C4-2B (cell line): Measurements from ENCODE around the gene UBXN11.

ENCODE experiments used
- CTCF ChIP-seq: fragments of 450-650 bp; conservative IDR thresholded peaks from 2 replicates; pipeline ENCODE4 v1.5.1; 2017; ENCODE audit warnings: mild to moderate bottlenecking
- ZFX ChIP-seq: fragments of 450-650 bp; IDR thresholded peaks from 2 replicates; pipeline ENCODE4 v1.6.1; 2017

GRCh38 chr1:26278303-26278702 lies 28.1 kb downstream of the UBXN11 start:
- TF ChIP-seq CTCF (no peak), ZFX (no peak)
